NAMALWA (cell line): ENCODE measurements around the gene FARP1.

Experiments
- DNase-seq: peaks from one replicate; pipeline ENCODE4 v3.0.0-alpha.2; 2015; ENCODE audit warnings: low spot score

FARP1 gene

DNA sequence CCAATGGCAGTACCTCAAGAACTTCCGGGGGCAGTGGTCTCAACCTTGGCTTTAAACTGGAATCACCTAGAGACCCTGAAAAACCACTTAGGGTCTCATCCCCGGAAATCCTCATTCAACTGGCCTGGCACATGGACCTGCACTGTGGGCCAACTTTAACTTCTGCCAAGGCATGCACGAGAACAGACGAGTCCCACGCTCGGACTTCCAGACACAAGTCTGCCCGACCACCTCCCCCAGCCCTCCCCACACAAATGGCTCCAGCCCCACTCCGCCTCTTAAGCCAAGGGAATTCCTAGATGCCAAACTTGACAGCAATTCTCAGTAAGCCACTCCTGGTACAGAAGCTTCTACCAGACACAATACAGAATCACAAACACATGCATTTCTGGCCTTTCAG lies 320.1 kb downstream of the FARP1 start:
- no peak for DNase-seq

DNA sequence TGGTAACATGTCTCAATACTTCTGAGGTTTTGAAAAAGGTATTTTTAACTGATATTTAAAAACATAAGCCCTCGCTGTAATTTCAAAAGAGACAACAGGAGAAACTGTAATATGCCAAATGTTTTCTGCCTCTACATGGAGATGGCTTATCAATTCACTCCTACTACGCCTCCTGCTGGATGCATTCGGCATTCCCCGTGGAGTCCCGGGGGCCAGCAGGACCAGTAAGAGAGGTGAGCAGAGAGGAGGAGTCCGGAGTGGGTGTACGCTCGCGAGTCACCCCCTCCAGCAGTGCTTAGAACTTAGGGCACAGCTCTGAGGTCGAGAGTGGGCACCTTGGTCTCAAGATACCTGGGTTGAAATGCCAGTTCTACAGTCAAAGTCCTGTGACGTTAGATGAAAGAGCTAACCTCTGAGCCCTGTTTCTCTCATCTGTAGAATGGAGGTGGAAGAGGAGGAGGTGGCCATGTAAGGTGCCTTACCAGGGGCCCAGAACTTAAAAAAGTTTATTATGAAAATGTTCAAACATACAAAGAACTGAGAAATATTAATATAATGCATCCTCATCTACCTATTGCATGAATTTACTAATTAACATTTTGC lies 323.8 kb downstream of the FARP1 start:
- DNase-seq: peak; percentile 59

- no peak for DNase-seq
Observed at GRCh38 chr13:98467263-98467985, 324.5 kb downstream of the FARP1 start.

DNA sequence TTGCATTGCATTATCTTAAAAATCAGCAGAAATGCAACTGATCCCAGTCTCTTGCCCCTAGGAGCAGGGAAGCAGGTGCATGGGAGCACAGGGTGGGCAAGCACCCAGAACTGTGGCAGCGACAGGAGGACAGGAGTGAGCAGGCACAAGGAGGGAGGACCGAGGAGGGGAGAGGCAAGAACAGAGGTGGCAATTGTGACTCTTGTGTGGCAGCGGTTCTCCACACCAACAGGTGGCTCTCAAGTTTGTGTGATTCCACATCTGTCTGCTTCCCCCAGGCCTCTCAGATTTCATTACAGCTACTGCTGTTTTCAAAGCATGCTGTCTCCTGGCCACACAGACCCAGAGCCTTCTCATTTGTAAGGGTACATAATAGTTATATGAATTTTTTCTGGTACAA lies 325.5 kb downstream of the FARP1 start:
- no peak for DNase-seq

DNA sequence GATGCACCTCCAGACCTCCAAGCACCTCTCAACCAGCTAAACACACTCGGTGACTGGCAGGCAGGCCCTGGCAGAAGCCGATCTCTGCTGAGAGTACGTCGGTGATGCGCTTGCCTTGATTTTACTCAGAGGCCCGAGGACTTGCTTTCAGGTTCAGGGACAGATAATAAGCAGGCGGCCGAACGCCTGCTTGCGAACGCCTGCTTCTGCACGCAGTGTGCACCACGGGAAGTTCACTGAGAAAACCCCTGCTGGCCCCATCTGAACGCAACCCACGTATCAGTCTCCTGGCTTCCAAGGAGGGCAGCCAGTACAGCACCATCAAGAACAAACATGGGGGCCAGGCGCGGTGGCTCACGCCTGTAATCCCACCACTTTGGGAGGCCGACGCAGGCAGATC lies 326.0 kb downstream of the FARP1 start:
- DNase-seq: no peak

DNA sequence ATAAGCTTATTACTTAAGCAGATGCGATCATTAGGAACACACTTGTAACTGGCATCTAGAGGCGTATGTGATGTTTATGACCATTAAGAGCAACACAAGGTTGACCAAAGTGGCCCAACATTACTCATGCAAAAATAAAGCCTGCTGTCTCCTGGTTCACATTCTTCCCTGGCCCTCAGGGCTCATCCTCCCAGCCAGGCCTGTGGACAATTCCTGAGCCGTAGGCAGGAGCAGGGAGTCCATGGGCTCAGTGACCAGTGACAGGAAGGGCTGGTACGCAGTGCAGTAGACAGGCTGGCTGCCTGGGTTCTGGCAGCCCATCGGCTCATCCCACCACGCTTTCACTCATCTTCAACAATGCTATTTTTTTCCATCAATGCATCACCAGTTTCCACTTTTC lies 328.0 kb downstream of the FARP1 start:
- no peak for DNase-seq

GRCh38 chr13:98471934-98472333 lies 329.0 kb downstream of the FARP1 start:
- no peak for DNase-seq

DNA sequence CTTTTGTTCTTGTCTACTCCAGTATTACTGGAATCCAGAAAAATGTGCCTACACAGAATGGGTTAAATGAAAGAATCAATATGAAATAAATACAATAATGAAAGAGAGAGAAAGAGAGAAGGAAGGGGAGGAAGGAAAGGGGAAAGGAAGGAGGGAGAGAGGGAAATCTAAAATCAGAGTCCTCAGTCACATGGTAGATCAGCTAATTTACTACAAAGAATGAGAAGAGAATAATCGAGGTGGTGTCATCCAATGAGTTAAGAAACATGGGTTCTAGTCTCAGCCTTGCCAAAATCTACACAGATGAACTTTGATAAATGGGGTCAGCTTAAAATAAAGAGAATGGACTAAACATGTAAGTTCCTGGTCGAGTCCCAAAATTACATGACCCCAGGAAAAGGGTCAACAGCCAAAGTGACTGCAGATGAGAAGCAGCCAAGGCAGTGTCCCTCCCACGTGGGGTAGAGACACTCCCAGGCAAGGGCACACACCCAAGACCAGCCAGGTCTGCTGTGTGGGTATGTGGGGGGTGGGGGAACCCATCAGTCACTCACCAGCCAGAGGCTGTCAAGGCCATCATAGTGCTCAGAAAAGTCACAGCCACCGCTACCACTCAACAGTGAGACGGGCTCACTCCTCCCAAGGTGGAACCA lies 330.4 kb downstream of the FARP1 start:
- DNase-seq: no peak

DNA sequence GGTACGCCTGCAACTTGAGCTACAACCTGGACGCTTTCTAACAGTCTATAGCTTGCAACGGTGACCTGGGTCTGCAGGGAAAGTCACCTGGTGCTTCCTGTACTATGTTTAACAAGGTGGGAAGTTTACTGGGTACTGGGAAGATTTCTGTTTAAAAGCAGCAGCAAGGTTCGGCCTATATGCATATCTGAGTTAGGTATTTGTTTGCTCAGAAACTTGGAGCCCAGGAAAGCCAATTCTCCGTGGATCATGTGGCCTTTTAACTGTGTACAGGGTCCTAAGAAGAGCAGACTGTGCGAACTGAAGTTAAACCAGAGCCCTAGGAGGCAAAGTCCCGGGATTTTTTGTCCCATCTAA lies 330.9 kb downstream of the FARP1 start:
- DNase-seq: no peak

DNA sequence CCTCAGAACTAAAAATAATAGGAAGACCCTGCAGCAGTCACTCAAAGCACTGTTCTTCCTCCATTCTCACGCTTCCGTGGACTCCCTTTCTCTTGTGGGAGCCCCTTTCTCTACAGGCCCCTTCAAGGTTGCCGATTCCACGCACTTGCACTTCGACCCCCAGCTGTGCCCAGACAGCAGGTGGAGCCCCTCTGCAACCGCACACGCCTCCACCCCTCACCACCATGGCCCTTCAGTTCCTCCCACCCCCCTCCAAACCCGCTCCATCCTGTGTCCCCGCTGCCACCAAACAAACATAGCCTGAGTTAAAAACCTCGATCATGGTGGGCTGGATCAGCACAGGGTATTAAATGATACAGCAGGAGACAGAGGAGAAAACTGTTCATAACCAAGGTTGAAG lies 331.4 kb downstream of the FARP1 start:
- no peak for DNase-seq

GRCh38 chr13:98474761-98475160 lies 331.9 kb downstream of the FARP1 start:
- DNase-seq: no peak

GRCh38 chr13:98475522-98475921 lies 332.6 kb downstream of the FARP1 start:
- no peak for DNase-seq

- no peak for DNase-seq
Observed at GRCh38 chr13:98476106-98476505, 333.2 kb downstream of the FARP1 start.

- no peak for DNase-seq
Observed at GRCh38 chr13:98476538-98476966, 333.7 kb downstream of the FARP1 start.

DNA sequence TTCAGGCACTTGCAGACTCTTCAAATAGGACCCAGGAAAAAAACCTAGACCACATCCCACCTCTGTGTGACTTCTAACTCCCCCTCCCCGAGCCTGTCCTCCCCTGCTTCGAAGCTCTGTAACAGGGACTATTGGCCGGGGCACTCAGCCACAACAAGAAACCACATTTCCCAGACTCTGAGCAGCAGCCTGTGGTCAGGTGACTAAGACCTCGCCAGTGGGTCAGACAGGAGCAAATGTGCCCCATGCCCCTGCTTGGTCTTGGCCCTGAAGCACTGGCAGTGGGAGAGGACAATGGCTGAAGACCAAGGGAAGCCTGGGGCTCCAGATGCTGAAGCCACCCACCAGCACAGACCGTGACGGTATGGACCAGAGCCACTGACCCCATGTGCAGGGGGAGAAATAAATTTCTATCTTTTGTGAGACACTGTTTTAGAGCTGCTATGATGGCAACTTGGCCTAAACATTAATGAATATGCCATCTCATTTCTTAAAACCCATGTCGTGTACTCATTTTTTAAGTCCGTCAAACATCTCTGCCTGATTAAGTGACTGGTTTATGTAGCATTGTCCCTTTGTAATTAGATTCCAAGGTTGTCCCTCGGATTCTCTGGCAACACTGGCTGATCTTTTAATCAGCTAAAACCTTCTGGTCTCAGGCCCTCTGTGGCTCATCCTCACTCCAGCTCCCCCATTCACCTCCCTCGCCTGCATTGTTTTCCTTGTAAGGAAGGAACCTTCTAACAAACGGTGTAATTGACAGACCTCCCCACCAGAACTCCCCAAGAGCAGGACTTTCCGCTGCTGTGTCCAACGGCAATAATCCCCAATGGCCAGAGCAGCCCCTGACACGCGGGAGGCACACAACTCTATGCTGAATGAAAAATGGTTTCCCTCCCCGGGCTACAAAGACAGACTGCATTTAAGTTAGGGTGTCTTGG lies 335.6 kb downstream of the FARP1 start:
- no peak for DNase-seq

- DNase-seq: no peak
Observed at GRCh38 chr13:98479496-98480003, 336.7 kb downstream of the FARP1 start.

GRCh38 chr13:98480915-98481877 lies 338.3 kb downstream of the FARP1 start:
- peak; percentile 77 for DNase-seq

GRCh38 chr13:98482476-98483444 lies 339.9 kb downstream of the FARP1 start:
- peak; percentile 42 for DNase-seq

GRCh38 chr13:98483601-98484288 lies 340.9 kb downstream of the FARP1 start:
- DNase-seq: no peak
